Esophagus squamous epithelium (tissue), 5 donors: ENCODE measurements around the gene NRK. TPM values are rescaled to one million over a fixed set of nuclear protein-coding genes. Genes with fewer than 3 reads are reported as not detected.

ENCODE experiments used
- DNase-seq: peaks from one replicate; lab custom pipeline; 2025; lab: John Stamatoyannopoulos, UW
- H3K27ac ChIP-seq, 4 donors: fragments of 200-600 bp; sonication (generic); one replicate each; pipeline ENCODE4 v1.5.1; 2016 to 2019; ENCODE audit warnings: mild to moderate bottlenecking in 1 of 4
- H3K27me3 ChIP-seq, 4 donors: fragments of 200-600 bp; sonication (generic); 1 replicate in 3 of 4; 2 replicates in 1 of 4; pipeline versions ENCODE4 v1.5.1 to v1.6.0; 2017 to 2021; ENCODE audit warnings: antibody characterized with exemption in 1 of 4
- H3K36me3 ChIP-seq, 3 donors: fragments of 200-600 bp; sonication (generic); one replicate each; pipeline ENCODE4 v1.5.1; 2016 to 2019
- H3K4me1 ChIP-seq, 3 donors: fragments of 200-600 bp; sonication (generic); one replicate each; pipeline ENCODE4 v1.5.1; 2017 to 2019
- H3K4me3 ChIP-seq, 4 donors: fragments of 200-600 bp; sonication (generic); 1 replicate in 3 of 4; 2 replicates in 1 of 4; pipeline ENCODE4 v1.5.1; 2016 to 2019; ENCODE audit warnings: mild to moderate bottlenecking in 2 of 4, moderate library complexity in 1 of 4
- H3K9me3 ChIP-seq, 3 donors: fragments of 200-600 bp; sonication (generic); one replicate each; pipeline ENCODE4 v1.5.1; 2016 to 2019
- CTCF ChIP-seq, 6 experiments: fragments of 450-650 bp in 4 of 6; fragments of 200-600 bp in 2 of 6; sonication (generic) in 2 of 6; IDR thresholded peaks; one replicate each; pipeline ENCODE4 v1.5.1; 2016 to 2019; ENCODE audit warnings: antibody characterized with exemption in 6 of 6, mild to moderate bottlenecking in 4 of 6, moderate library complexity in 4 of 6
- POLR2A ChIP-seq, 4 donors: fragments of 450-650 bp; IDR thresholded peaks; one replicate each; pipeline ENCODE4 v1.6.1; 2017; ENCODE audit warnings: antibody characterized with exemption in 4 of 4, mild to moderate bottlenecking in 4 of 4, moderate library complexity in 3 of 4
- WGBS, 2 donors: methylation state at CpG; one replicate each; pipeline ENCODE4 v1.1.5; 2018; 5-methylcytosine and 5-hydroxymethylcytosine counted together
- intact Hi-C: fragments of 100-400 bp; cut with DNase I; formaldehyde crosslinking; loops from one replicate; pipeline ENCODE4 v1.15.0; 2022
- total RNA-seq, 4 donors: library from RNA; depleted of rRNA; stranded (reverse); fragments of >200 nt; gene quantifications; one replicate each; pipeline ENCODE4 v1.1.0, GENCODE V29; 2016
- donor health status: DM: yes; HTN: yes; CAD: no.

The NRK gene
- total RNA-seq, 4 donors from 2014 or later = 1.1 TPM; not detected in 3

GRCh38 chrX:105880491-105880890 lies 58.2 kb downstream of the NRK start:
- Histone ChIP-seq H3K4me3 (no peak overlapping the region), H3K27ac (no peak overlapping the region), H3K4me1 (no peaks in the 10 kb centered on the region), H3K9me3 (no peaks in the 10 kb centered on the region), H3K27me3 (no peaks in the 10 kb centered on the region), H3K36me3 (no peaks in the 10 kb centered on the region)
- DNase-seq = no peak
- intact Hi-C loops = no loop called here
- no peak for TF ChIP-seq POLR2A (IDR thresholded peaks at IDR 0.05)
- TF ChIP-seq CTCF (IDR thresholded peaks at IDR 0.05) = no peak
- WGBS, 2 donors = 56 to 76% methylated on average over 3 of the region's 3 CpGs

GRCh38 chrX:105882581-105883275 lies 60.4 kb downstream of the NRK start:
- H3K27ac ChIP-seq = no peak overlapping the region
- WGBS, 2 donors = 35 to 54% methylated on average over 3 of the region's 3 CpGs
- no peaks in the 10 kb centered on the region for H3K27me3 ChIP-seq
- no peaks in the 10 kb centered on the region for H3K36me3 ChIP-seq
- intact Hi-C loops = no loop called here
- H3K4me1 ChIP-seq = no peaks in the 10 kb centered on the region
- no peak overlapping the region for H3K4me3 ChIP-seq
- DNase-seq = no peak
- no peaks in the 10 kb centered on the region for H3K9me3 ChIP-seq
- TF ChIP-seq POLR2A (IDR thresholded peaks at IDR 0.05) = no peak
- TF ChIP-seq CTCF (IDR thresholded peaks at IDR 0.05) = no peak

- Histone ChIP-seq H3K4me3 (no peak overlapping the region), H3K27ac (no peak overlapping the region), H3K27me3 (no peaks in the 10 kb centered on the region), H3K9me3 (no peaks in the 10 kb centered on the region), H3K4me1 (no peaks in the 10 kb centered on the region), H3K36me3 (no peaks in the 10 kb centered on the region)
- intact Hi-C loops = no loop called here
- DNase-seq = no peak
- TF ChIP-seq CTCF (IDR thresholded peaks at IDR 0.05) (no peak), POLR2A (IDR thresholded peaks at IDR 0.05) (no peak)
Measured at GRCh38 chrX:105894721-105895120, 72.4 kb downstream of the NRK start.

GRCh38 chrX:105909576-105909975 lies 87.2 kb downstream of the NRK start:
- H3K9me3 ChIP-seq = no peaks in the 10 kb centered on the region
- H3K27me3 ChIP-seq = no peaks in the 10 kb centered on the region
- TF ChIP-seq CTCF (IDR thresholded peaks at IDR 0.05) (no peak), POLR2A (IDR thresholded peaks at IDR 0.05) (no peak)
- H3K4me3 ChIP-seq = no peak overlapping the region
- no peak for DNase-seq
- no peaks in the 10 kb centered on the region for H3K36me3 ChIP-seq
- no peak overlapping the region for H3K27ac ChIP-seq
- no peaks in the 10 kb centered on the region for H3K4me1 ChIP-seq
- 83 to 100% methylated on average over 1 to 8 of the region's 8 CpGs for WGBS, 2 donors
- intact Hi-C loops = no loop called here

- Histone ChIP-seq H3K27me3 (no peaks in the 10 kb centered on the region), H3K4me1 (no peaks in the 10 kb centered on the region), H3K4me3 (no peak overlapping the region), H3K27ac (no peak overlapping the region), H3K9me3 (no peaks in the 10 kb centered on the region), H3K36me3 (no peaks in the 10 kb centered on the region)
- no peak for DNase-seq
- no peak for TF ChIP-seq CTCF (IDR thresholded peaks at IDR 0.05)
- no peak for TF ChIP-seq POLR2A (IDR thresholded peaks at IDR 0.05)
- WGBS, 2 donors = 37 to 63% methylated on average over 3 of the region's 3 CpGs
- intact Hi-C loops = no loop called here
Measured at GRCh38 chrX:105910563-105911105, 88.3 kb downstream of the NRK start.
